Right hindlimb (tissue), 1 donor: Measurements from ENCODE around the gene FAM53B.

Source experiments
- DNase-seq: peaks from one replicate; pipeline ENCODE4 v3.0.0-alpha.2; 2018

Gene FAM53B

DNA sequence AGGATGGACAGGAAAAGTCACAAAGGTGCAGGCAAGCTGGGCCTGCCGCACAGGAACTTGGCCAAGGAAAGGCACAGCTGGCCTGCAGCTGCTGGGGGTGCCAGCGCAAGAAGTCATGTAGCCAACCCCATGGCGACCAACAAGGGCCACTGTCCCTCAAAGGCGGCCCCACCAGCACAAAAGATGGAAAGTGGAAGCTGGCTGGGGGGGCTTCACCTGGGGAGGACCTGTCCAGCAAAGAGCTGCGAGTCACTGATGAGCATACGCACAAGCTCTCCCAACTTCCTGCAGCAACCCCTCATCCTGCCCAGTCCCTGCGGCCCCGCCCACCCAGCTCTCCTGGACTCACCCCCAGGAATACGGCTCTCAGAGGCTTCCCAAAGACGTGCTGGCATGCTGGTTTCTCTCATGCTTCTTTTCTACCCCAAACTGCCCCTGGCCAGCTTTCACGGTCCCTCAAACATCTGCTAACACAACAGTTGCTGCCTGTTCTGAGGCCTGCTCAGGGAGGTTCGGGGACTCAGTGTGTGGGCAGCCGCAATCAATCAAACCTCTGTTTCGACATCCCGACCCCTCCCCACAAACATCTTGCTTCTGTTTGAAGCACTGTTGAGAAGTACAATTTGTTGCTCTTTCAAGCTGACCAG lies 67.6 kb downstream of the FAM53B start:
- DNase-seq, result peak; percentile 76

DNA sequence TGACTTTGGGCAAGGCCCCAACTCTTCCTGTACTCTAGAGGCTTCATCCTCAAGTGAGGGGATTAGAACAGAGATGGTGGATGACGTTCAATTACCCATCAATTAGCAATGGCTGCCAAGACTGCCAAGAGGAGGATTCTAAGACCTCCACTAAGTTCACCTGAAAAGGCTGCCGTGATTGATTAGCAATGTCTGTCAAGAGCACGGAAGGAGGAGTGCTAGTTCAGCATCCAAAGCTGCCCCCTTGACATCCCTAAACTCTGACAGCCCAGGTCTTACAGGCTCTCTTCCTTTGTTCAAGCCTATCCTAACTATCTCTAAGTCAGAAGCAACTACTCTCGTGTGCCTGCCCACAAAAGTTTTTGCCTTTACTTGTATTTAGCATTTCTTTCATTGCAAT lies 68.4 kb downstream of the FAM53B start:
- DNase-seq, result no peak

DNA sequence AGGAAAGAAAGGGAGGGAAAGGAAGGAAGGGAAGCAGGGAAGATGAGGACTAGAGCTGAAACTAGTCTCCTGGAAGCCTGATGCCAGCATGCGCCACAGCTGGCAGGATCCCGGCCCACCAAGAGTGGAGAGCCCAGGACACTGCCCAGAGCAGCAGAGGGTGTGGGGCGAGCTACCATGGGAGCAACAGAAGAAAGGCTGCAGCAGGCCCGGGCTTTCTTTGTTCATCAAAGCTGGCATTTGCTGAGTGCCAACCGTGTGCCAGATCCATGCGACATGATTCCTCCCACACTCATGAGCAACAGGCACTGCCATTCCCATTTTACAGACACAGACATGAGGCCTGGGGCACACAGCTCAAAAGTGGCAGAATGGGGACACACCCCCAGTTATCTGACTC lies 68.9 kb downstream of the FAM53B start:
- DNase-seq, result no peak

DNA sequence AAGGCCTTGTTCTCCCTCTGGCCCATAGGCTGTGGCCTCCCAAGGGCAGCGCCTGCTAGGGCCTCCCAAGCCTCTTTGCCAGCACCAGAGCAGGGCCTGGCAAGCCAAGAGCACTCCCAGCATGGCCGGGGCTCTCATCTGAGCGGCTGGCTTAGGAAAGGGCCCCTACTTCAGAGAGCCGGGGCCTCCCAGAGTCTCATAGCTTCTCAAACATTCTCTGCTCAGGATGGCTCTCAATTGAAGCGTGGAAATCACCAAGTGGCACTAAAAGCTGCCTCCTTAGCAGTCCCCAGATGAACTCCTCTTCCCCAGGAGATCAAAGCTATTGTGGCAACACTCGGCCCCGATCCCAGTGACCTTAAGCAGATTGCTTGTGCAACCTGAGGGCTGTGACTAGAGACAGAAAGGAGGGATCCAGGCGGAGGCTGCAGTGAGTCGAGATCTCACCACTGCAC lies 69.4 kb downstream of the FAM53B start:
- no peak for DNase-seq

DNA sequence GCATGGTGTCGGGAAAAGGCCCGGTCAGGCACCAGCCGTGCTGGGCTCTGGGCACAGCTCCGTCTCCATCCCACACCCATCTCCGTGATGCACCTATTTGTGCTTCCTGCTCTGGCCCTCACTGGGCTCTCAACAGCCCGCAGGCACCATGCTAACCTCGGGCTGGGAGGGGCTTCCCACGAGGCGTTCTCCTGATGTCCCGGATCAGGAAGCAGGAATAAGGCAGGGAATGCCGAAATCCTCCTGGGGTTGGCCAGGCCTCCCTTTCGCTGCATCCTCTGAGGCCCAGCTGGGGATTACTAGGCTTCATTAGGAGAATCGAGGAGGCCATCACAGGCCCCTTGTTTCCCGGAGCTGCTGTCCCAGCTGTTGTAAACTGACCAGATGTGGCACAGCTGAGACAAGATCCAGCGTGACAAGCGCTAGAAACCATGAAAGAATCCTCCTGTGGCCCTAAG lies 72.0 kb downstream of the FAM53B start:
- peak; percentile 82 for DNase-seq

DNA sequence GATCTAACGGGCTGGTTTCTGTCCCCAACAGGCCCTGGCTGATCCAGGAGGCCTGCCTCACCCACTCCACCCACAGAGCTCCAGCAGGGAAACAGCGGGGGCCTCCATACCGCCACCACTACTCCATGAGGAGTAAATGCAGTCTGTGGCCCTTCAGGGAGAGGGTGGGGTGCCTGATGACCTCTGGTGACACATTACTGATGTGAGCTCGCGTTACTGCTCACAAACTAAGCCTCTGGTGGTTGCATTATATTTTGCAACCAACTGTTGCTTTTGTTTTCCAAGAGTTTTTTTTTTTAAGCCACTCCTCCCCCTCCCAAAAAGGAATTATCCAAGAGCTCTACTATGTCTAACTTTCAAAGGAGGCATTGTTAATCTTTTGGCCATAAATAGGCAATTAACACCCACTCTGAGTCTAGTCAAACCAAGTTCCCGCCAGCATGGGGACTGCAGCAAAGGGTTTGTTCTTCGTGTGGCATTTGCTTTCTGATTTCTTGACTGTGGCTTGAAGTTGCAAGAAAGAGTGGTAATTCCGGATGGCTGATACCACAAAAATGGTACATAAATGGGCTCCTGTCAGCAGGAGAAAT lies 72.6 kb downstream of the FAM53B start:
- peak; percentile 51 for DNase-seq

DNA sequence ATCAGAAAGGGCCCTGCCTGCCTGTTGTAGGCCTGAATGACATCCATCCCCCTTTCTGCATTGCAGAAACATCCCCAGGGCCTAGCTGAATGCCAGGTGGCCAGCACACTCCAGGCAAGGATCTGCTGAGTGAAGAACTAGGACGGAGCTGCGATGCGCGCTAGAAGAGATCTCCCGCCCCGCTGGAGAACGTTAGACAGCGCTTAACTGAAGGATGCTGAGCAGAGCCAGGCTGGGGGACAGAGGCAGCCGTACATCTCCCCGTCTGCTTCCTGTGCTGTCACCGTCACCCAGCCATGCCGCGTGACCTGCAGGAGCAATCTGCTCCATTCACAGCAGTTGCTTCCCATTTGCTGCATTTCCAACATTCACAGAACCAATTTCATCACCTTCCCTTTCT lies 73.3 kb downstream of the FAM53B start:
- no peak for DNase-seq

DNA sequence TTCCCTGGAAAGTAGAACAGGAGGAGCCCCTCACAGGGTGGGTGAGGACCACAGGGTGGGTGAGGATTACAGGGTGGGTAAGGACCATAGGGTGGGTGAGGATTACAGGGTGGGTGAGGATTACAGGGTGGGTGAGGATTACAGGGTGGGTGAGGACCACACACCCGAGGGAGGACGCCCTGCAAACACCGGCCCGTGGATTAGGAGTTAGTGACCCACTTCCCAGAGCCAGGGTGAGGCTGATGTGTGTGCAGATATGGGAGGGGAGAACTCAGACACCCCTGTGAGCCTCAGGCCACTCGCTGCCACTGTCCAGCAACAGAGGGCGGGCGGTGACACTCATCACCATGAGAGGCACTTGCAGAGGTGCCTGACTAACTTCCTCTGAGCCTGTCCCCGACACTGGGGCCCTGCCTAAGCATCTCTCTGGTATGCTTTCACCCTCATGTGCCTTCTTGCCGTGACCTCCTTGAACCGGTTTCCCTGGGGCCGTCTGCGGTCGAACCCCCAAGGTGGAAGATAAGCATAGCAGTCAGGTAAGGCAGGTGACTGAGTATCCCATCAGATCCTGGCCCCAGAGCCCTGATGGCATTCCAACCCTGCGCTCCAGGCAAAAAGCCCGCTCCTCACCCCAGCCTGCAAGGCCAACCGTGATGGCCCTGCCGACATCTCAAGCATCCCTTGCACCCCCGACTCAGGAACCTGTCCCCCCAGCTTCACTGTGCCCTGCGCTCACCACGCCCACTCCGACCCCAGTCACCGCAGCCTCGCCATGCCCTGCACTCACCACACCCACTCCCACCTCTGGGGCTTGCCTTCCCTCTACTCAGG lies 74.1 kb downstream of the FAM53B start:
- no peak for DNase-seq

DNA sequence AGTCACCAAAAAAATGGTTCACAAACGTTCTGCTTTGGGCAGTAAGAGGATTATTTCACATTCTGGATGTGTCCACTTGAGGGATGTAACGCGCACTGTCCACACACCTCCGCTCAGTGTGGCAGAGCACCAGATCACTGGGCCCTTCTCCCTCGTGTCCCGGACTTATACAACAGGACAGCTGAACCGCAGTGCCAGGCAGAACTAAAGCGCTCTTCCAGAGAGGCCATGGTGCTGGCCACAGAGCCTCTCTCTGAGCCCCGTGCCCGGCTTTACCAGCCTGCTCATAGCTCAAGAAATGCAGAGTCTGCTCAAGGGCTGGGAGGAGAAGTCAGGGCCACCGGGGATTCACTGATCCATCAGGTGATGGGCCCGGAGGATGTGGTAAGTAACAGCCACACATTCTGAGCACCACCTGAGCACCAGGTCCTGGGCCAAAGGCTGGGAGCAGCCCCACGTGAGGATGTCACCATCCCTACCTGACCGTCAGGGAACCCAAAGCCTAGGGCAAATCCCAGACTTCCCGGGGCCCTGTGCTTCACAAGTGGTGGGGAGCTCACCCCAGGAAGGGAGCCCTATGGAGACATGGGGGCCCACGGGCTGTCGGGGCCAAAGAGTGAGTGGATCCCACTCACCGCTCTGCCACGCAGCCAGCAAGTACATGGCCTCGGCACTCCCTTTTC lies 74.9 kb downstream of the FAM53B start:
- DNase-seq, result no peak

DNA sequence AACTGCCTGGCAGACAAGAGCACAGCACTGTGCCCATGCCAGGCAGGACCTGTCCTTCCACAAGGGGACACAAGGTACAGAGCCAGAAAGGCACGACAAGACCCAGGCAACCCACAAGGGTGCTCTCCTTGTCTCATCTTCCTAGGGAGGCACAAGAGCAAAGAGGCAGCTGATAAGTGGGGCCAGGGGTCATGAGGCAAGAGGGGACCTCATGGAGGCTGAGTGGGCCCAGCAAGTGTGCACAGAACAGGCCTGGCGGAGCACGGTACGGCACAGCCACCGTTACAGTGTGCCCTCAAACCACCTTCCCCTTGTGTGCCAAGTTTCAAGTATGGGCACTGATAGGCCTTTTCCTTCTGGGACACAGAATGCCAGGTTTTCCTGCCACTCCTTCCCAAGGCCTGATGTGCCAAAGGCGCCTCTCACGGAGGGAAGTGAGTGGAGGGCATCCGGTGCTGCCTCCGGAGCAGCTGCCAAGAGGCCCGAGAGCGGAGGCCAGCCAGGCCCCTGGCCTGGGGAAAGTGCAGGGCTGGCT lies 75.6 kb downstream of the FAM53B start:
- DNase-seq, result no peak

DNA sequence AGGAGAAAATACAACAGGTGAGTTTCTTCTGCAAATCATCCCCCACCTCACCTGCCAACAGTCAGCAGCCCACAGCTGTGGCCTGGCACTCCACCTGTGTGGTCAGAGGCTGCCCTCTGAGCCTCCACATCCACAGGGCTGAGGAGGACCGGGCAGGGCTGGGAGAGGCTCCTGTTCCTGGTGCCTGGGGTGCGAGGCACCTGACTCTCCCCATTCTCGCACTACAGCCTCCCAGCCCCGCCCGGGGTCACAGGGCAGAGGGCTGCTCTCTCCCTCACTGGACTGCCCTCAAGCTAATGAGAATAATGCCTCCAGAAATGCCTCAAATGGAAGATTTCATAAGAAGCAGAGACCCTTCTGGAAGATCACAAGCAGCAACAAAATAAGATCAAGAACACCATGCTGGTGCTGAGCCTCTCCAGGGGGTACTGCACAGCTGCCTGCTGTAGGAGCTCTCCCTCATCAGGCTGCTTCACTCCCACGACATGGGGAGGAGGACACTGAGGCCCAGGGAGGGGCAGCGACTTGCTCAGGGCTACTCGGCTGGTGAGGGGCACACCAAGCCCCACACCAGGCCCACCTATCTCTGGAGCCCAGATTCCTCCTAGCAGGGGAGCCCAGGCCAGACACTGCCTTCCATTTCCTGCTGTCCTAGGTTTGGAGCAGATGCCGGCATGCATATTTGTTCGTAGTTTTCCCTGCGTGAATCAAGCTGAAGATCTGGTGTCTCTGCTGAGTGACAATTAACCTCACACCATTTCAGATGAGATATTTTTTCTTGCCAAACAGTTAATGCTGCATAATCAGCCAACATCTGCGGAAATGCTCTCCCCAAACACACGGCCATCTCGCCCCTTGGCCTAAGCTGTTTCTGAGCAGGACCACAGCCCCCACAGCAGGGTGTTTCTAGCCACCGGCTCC lies 76.5 kb downstream of the FAM53B start:
- DNase-seq, result no peak

DNA sequence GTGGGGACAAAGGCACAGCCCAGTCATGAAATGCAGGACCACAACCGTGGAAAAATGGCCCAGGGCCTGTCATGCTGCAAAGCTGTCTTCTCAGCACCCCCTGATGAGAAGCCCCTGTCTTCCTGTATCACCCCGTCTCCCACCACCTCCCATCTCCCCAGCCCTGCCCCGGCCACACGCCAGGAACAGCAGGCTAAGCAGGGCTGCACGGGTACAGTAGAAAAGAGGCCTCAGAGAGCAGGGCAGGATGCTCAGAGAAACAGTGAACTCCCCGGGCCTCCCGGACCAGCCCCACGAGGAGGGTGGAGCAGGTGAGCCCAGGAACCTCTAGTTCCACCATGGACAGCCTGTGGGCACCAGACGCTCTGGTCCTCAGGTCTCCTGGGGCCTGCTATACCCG lies 77.7 kb downstream of the FAM53B start:
- DNase-seq, result no peak

DNA sequence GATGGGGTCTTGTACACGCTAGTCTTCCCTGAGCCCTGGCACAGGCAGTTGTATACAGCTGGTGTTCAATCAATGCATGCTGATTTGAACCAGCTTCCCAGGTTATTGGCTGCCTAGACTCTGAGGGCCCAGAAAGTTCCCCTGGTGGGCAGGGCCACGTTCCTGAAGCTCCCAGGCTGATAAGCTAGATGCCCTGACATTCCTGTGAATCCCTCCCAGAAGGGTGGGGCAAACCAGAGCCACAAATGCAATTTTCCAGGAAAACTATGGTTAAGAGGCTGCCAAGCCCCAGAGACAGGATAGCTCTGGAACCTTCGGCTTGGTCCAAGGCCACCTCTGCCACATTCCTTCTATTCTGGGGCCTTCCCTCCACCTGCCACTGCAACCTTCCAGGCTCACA lies 78.2 kb downstream of the FAM53B start:
- no peak for DNase-seq

DNA sequence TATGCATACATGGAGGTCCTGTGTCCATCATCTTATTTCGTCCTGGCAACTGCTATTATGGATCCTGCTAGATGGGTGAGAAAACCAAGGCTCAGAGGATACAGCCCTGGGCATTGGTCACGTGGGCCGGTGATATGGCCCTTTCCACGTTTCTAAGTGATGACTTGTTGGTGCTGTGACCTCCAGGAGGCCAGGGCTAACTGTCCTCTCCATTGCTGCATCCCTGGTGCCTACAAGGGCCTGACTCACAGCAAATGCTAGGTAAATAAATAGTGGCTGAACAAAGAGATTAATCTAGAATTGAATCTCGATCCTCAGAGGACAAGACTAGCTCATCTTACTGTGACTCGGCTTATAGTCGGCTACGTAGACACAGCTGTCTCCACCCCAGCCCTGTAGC lies 78.6 kb downstream of the FAM53B start:
- no peak for DNase-seq

DNA sequence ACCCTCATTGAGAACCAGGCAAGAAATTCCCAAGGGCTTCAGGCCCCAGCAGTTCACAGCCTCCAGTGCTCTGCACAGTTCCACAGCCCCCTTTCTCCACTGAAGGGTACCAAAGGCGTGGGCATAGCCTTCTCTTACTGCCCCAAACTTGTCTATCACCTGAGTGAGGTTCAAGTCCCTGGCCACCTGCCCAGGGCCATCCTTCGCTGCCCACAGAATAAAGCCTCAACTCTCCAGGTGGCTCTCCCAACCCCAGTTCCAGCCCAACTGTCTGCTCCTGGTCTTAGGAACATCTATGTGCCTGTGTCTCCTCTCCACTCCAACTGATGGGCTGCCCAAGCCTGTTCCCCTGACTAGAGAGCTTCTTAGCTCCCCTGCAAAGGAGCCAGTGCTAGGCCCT lies 79.1 kb downstream of the FAM53B start:
- DNase-seq, result no peak

DNA sequence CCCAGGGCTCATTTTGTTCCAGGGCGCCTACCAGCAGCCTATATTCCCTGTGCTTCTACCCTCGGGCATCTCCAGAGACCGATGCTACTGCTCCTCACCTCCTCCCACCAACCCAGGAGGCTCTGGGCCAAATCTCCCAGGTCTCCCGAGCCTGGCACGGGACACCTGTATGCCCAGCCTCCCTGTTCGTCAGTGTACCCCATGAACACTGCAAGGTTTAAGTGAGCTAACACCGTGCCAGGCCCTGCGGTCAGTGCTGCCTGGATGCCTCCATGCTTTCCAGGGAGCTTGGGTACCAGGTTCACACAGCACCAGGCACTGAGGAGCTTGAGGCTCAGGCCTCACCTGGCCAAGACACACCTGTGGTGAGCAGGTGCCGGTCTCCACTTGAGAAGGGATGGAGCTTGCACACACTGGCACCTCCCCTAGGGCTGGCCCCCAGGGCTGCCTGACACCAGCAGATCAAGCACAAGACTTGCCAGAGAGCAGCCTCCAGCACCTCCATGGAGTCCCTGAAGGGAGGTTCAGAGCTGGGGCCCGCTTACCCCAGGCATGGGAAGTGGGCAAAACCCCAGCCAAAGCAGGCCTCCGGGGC lies 80.3 kb downstream of the FAM53B start:
- DNase-seq, result no peak

DNA sequence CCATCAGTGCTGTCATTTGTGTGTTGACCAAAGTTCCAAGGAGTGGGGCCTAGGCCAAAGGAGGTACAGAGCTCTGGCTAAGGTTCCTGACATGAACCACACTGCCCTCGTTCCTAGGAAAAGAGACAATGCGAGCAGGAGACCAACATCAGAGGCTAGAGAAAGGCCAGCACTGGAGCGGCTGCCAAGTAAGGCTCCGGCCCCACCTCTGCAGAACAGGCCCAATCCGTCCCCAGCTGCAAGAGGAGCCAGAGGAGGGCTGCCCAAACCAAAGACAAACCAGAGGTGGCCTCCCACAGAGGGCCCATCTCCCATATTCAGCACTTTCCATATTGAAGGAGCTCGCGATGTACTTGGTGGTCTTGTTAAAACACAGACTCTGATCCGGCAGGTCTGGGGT lies 81.0 kb downstream of the FAM53B start:
- DNase-seq, result no peak

DNA sequence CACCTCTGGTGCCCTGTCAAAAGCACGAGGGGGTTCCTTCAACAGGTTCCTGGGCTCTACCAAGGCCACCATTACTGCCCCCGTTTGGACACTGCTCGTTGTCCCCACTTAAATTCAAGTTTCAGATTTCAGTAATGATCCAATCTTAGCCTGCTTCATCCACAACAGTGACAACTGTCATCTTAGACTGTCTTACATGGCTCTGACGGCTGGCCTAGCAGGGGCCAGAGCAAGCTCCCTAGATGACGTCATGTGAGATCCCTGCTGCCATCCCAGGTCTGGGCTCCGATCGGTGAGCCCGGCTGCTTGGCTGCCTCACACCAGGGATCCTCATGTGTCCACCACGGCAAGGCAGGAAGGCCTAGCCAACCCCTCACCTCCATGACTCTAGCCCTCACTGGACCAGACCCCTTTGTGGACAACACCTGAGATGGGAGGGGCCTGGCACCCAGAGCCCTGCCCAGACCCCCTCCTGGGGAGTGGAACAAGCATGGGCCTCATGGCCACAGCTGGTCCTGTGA lies 82.5 kb downstream of the FAM53B start:
- no peak for DNase-seq

DNA sequence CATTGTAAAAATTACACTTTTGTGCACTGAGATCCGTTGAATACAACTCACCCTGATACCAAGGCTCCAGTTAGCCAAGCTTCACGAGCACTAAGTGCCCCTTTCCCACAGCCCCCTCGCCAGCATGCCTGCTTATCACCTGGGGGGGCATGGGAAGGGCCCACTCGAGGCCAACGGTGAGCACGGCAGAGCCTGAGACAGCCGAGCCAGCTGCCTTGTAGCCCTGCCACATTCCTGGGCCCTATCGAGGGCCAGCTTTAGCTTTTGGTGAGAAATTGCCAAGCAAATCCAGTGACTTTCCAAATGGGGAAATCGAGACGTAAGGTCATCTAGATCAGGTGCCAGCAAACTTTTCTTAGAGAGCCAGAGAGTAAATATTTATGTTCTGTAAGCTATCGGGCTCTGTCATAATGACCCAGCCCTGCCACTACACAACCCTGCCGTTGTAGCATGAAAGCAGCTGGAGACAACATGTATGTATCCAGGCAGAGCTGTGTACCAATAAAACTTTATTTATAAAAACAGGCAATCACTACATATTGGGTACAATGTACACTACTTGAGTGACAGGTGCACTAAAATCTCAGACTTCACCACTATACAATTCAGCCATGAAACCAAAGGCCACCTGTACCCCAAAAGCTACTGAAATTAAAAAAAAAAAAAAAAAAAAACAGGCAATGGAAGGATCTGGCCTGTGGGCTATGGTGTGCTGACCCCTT lies 83.6 kb downstream of the FAM53B start:
- DNase-seq, result no peak

DNA sequence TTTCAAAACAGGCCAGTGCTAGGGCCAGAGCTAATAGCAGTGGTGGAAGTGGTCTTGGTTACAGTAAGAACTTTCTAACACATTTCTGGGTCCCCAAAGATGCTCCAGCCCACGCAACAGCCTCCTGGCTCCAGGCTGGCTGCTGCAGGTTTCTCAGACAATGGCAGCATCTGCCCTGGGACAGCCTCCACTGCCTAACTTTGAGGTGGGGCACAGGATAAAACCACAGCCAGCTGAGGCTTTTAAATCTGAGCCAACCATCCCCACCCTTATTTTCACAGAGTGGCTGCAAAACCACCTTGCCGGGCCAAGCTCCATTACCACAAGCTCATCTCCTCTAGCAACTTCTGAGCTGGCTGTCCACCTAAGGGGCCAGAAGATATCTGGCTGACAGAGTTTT lies 84.8 kb downstream of the FAM53B start:
- DNase-seq, result no peak
